ELR (cell line): ENCODE results near the gene KRTAP2-4.
A peak's percentile ranks its signal among the peaks of the same experiment; 100 is the strongest.
"Not testable (repeated sequence)": the region's sequence is repeated elsewhere in the genome, so short reads cannot be mapped to it uniquely, and the experiment has no call there.

Experiments used
- DNase-seq: peaks from one replicate; pipeline ENCODE4 v3.0.0-alpha.2; 2015; ENCODE audit warnings: low read depth

The KRTAP2-4 gene

DNA sequence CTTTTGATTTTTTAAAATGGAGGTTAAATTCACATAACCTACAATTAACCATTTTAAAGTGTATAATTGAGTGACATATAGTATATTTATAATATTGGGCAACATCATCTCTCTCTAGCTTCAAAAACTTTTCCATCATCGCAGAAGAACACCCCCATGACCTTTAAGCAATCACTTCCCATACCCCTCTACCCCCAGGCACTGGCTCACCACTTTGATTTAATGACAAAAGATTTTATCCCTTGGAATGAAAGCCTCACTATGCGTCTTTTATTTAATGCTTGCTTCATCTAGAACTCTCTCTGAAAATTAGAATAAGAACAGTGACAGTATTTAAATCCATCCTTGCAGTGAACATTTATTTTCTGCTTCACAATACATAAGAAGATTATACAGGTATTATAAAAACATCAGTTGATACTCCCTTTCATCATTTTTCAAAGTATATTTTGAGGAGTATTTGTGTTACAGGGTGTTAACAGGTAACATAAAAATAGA is 27.8 kb downstream of the KRTAP2-4 start:
- no peak for DNase-seq

DNA sequence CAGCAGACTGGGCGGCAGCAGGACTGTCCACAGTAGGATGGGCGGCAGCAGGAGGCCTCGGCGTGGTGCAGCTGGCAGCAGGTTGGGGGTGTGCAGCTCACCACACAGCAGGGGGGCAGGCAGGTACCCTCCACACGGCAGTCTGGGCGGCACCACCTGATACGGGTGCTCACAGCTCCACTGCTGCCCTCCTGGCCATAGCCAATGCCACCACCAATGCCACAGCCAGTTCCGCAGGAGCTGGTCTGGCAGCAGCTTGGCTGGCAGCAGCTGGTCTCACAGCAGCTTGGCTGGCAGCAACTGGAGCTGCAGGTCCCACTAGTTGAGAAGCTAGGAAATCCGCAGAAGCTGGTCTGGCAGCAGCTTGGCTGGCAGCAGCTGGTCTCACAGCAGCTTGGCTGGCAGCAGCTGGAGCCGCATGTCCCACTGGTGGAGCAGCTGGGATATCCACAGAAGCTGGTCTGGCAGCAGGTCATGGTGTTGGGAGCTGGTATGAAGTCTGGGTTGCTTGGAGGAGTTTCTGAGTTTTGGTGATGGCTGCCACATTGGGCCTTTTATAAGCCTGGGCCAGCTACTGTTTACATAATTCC is 31.2 kb downstream of the KRTAP2-4 start, which contains the start of gene KRTAP1-3:
Gene KRTAP1-3, minus strand, starts transcription at position 529 of the 590 bp plus-strand sequence. Its CDS starts 53 bp downstream, at position 476.
- not testable (repeated sequence) for DNase-seq

DNA sequence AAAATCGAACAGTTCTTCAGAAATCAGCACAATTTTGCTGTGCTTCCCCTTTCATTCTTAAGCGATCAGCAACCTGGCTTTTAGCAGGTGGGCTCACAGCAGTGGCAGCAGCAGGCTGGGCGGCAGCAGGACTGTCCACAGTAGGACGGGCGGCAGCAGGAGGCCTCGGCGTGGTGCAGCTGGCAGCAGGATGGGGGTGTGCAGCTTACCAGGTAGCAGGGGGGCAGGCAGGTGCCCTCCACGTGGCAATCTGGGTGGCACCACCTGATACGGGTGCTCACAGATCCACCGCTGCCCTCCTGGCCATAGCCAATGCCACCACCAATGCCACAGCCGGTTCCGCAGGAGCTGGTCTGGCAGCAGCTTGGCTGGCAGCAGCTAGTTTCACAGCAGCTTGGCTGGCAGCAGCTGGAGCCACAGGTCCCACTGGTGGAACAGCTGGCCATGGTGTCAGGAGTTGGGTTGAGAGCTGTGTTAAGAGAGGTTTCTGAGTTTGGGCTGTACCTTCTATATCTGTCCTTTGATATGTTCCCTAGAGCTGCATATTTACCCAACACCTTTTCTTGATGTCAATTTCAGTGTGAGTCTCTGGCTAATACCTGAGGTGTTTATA is 35.9 kb downstream of the KRTAP2-4 start, which contains the start of gene KRTAP1-4:
Gene KRTAP1-4, minus strand, starts transcription at position 563 of the 613 bp plus-strand sequence. Its CDS starts 117 bp downstream, at position 446.
- no peak for DNase-seq

DNA sequence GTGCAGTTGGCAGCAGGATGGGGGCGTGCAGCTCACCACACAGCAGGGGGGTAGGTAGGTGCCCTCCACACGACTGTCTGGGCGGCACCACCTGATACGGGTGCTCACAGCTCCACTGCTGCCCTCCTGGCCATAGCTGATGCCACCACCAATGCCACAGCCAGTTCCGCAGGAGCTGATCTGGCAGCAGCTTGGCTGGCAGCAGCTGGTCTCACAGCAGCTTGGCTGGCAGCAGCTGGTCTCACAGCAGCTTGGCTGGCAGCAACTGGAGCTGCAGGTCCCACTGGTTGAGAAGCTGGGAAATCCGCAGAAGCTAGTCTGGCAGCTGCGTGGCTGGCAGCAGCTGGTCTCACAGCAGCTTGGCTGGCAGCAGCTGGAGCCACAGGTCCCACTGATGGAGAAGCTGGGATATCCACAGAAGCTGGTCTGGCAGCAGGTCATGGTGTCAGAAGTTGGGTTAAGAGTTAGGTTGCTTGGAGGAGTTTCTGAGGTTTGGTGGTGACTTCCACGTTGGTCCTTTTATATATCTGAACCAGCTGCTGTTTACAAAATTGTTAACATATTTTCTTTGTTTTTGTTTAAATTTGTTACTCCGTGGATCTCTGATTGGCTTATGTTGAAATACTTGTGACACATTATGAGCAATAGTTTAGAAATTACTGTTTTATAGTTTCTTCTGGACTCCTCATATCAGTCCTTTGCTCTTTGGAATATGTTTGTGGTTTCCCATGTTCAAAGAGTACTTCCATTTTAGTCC is 38.8 kb downstream of the KRTAP2-4 start, which contains the start of gene KRTAP1-5:
Gene KRTAP1-5, minus strand, starts transcription at position 494 of the 757 bp plus-strand sequence. Its CDS starts 53 bp downstream, at position 441.
- peak; percentile 91 for DNase-seq

DNA sequence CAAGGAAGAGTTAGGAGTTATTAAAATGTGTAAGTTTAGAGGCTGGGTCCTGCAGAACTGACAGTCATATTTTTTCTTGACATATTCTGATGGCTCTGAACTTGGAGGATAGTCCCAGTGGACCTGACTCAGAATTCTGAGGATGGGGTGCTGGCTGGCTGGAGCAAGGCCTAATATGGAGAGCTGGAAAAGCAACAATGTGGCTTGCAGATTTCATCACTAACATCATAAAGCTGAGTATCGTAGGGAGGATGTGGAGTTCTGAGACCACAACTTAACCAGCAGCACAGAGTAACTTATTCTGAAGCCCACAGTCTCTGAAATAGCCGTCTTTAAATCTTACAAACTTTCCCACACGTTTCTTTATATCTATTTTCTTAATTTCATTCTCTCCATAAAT is 41.0 kb downstream of the KRTAP2-4 start:
- DNase-seq, result no peak

DNA sequence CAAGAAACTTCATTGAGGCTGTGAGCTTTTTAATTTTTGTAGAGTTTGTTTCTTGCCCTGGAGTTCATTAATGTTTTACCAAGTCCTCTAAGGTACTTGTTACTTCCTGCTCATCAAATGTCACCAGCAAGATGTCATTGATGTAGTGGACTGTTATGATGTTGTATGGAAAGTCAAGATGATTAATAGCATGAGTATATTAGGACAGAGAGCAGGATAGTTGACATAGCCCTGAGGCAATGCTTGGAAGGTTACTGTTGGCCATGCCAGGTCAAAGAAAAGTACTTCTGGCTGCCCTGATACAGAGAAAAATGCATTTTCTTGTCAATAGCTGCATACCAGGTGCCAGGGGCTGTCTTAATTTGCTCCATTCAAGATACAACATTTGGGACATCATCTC is 45.3 kb downstream of the KRTAP2-4 start:
- DNase-seq, result no peak

DNA sequence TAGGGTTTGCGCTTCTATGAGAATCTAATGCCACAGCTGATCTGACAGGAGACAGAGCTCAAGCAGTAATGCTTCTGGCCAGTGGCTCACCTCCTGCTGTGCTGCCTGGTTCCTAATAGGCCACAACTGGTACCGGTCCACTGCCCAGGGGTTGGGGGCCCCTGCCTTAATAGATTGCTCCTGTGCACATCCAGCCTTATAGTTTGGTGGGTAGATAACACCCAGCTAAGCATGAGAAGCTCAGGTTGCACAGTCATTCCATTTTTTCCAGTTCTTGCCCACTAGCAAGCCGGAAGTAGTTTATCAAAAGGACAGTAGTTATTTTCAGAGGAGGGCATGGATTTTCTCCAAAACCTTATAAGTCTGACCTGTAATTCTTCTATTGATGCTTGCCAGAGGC is 46.3 kb downstream of the KRTAP2-4 start:
- no peak for DNase-seq

DNA sequence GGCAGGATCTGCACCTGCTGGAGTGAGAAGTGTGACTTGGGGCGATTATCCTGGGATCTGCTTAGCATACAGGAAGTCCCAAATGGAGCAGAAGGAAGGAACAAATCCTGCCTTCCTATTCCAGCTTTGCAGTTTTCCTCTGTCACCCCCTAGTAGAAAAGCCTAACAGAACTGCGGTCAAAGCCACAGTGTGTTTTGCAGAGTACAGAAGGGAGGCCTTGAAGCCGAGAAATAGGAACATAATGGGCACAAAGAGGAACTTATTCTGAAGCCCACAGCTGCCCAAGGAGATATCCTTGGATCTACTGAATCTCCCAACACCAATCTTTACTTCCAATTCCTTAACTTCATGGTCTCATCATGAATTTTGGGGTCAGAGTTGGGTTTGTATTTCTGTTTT is 47.1 kb downstream of the KRTAP2-4 start:
- no peak for DNase-seq

DNA sequence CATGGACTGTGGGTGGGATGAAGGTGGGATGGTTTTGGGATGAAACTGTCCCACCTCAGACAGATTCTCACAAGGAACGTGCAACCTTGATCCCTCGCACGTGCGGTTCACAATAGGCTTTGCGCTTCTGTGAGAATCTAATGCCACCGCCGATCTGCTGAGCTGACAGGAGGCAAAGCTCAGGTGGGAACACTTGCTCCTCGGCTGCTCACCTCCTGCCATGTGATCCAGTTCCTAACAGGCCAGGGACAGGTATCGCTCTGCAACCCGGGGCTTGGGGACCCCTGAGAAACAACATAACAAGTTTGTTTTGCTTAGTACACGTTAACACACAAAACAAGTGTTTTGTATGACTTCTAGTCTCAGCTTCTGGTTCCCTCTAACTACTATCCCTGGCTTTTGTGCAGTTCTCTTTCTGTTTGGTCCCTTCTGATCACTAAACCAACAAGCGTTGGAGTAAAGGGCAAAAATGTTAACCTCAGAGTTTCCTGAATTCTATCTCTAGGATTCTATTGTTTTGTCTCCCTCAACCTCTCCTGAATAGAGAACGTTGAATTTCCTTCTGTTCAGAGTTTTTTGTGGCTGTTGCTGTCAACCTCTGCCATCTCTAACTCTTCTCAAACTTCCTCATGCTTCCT is 49.0 kb downstream of the KRTAP2-4 start:
- no peak for DNase-seq

DNA sequence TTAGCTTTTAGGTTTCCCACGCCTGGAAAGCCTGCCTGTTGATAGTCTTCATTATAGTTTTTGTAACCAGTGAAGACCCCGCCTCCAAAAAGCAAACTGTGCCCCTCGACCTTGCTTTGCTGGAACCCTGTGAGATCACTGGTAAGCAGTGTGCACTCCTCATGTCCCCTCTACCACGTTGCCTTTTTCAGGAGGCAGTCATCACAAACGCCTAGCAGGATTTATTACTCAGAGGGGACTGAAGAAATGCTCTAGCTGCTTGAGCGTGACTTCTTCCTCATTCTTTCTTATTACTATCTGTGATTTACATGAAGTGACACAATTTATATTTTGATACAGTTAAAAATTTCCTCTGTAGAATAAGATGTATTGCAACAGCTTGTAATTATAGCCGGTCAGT is 50.2 kb downstream of the KRTAP2-4 start:
- no peak for DNase-seq
